Retinal pigment epithelial cell (primary cell): ENCODE measurements around the gene PYGB.

Experiments
- DNase-seq: peaks from one replicate; pipeline ENCODE4 v3.0.0-alpha.2; 2010; ENCODE audit warnings: low read depth
- H3K4me3 ChIP-seq: 2 replicates; pipeline ENCODE4 v1.5.1; 2011; ENCODE audit warnings: mild to moderate bottlenecking, low read length, control low read depth, moderate library complexity
- TF ChIP-seq, protein P1 (sequence below): conservative IDR thresholded peaks from 2 replicates; pipeline ENCODE4 v1.5.1; 2011; ENCODE audit warnings: low read depth, low read length, control low read depth, inconsistent platforms

PYGB gene

GRCh38 chr20:25282796-25283195 is 34.9 kb downstream of the PYGB start:
- DNase-seq, result no peak
- TF ChIP-seq, protein P1, sequence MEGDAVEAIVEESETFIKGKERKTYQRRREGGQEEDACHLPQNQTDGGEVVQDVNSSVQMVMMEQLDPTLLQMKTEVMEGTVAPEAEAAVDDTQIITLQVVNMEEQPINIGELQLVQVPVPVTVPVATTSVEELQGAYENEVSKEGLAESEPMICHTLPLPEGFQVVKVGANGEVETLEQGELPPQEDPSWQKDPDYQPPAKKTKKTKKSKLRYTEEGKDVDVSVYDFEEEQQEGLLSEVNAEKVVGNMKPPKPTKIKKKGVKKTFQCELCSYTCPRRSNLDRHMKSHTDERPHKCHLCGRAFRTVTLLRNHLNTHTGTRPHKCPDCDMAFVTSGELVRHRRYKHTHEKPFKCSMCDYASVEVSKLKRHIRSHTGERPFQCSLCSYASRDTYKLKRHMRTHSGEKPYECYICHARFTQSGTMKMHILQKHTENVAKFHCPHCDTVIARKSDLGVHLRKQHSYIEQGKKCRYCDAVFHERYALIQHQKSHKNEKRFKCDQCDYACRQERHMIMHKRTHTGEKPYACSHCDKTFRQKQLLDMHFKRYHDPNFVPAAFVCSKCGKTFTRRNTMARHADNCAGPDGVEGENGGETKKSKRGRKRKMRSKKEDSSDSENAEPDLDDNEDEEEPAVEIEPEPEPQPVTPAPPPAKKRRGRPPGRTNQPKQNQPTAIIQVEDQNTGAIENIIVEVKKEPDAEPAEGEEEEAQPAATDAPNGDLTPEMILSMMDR, result no peak
- H3K4me3 ChIP-seq, result no peak overlapping the region

GRCh38 chr20:25283221-25283951 is 35.5 kb downstream of the PYGB start:
- no peak for DNase-seq
- H3K4me3 ChIP-seq, result no peak overlapping the region
- TF ChIP-seq, protein P1, result no peak

DNA sequence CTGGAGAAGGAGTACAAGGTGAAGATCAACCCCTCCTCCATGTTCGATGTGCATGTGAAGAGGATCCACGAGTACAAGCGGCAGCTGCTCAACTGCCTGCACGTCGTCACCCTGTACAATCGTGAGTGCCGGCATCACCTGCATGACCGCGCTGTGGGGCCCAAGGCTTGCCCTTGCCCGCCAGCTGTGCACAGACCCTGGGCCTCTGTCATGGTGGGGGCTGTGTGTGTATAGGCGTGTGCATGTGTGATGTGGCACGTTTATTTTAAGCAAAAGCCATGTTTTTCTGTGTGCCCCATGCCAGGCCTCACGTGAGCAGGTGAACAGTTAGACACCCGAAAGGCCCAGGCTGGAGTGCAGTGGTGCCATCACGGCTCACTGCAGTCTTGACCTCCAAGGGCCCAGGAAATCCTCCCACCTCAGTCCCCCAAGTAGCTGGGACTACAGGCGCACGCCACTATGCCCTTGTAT is 36.3 kb downstream of the PYGB start:
- no peak for DNase-seq
- TF ChIP-seq, protein P1, result no peak
- no peak overlapping the region for H3K4me3 ChIP-seq

DNA sequence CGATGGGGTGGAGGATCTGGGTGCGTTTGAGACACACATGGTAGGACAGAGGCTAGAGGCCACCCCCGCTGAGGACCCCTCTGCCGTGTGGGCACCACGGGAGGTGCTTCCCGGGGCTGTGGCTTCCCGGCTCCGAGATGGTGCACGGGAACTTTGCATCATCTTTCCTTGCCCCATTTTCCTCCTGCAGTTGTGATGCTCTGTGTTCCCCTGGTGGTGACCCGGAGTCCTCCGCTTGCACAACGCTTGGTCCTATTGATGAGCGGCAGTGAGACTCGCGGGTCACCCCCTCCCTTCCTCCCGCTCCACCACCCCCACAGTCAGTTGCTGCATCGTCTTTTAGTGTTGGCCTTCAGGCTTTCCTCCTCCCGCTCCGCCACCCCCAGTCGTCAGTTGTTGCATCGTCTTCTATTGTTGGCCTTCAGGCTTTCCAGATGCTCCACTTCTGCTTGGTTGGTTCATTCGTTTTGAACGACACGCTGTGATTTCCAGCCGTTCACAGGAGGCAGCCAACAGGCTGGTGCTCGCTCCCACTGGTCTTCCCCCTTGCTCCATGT is 37.3 kb downstream of the PYGB start:
- no peak overlapping the region for H3K4me3 ChIP-seq
- no peak for DNase-seq
- TF ChIP-seq, protein P1, result no peak

- H3K4me3 ChIP-seq, result no peak overlapping the region
- TF ChIP-seq, protein P1, result no peak
- DNase-seq, result no peak
Observed at GRCh38 chr20:25285856-25286798, 38.2 kb downstream of the PYGB start.

GRCh38 chr20:25286917-25287316 is 39.0 kb downstream of the PYGB start:
- DNase-seq, result no peak
- TF ChIP-seq, protein P1, result no peak

More at GRCh38 chr20:25286917-25287316, 39.0 kb downstream of the PYGB start:
- no peak overlapping the region for H3K4me3 ChIP-seq
